Lower lobe of right lung (tissue), 2 donors: ENCODE results near the gene CFAP46. TPM values are rescaled to one million over a fixed set of nuclear protein-coding genes. Genes with fewer than 3 reads are reported as not detected.

ENCODE experiments used
- ATAC-seq, 2 donors: fragments of 200-7000 bp; cut with Tn5 transposase; one replicate each; pipeline ENCODE4 v1.9.1; 2020 to 2022; ENCODE audit warnings: mild to moderate bottlenecking in 2 of 2, moderate library complexity in 2 of 2
- DNase-seq: peaks from one replicate; pipeline ENCODE4 v3.0.0-alpha.2; 2020
- H3K27ac ChIP-seq: fragments of 200-600 bp; one replicate; pipeline ENCODE4 v1.8.0; 2022
- H3K27me3 ChIP-seq: fragments of 200-600 bp; one replicate; pipeline ENCODE4 v1.8.0; 2022; ENCODE audit warnings: low read depth
- H3K36me3 ChIP-seq: fragments of 200-600 bp; one replicate; pipeline ENCODE4 v1.8.0; 2022; ENCODE audit warnings: mild to moderate bottlenecking
- H3K4me1 ChIP-seq: fragments of 200-600 bp; one replicate; pipeline ENCODE4 v1.8.0; 2022
- H3K4me3 ChIP-seq: fragments of 200-600 bp; one replicate; pipeline ENCODE4 v1.8.0; 2022; ENCODE audit warnings: mild to moderate bottlenecking
- H3K9me3 ChIP-seq: fragments of 200-600 bp; one replicate; pipeline ENCODE4 v1.8.0; 2022
- CTCF ChIP-seq: fragments of 200-600 bp; IDR thresholded peaks from one replicate; pipeline ENCODE4 v1.8.0; 2022; ENCODE audit warnings: antibody characterized with exemption, mild to moderate bottlenecking
- intact Hi-C: fragments of 100-400 bp; cut with DNase I; formaldehyde crosslinking; loops from one replicate; pipeline ENCODE4 v1.11.0; 2022
- total RNA-seq: library from RNA; stranded (reverse); fragmentation: NEBNext Ultra II Directional; extraction: Animal tissue kit (Norgen Biotek cat#: 25700); gene quantifications from one replicate; pipeline ENCODE4 v1.2.1, GENCODE V29; 2021
- donor health status: DM: no; HTN: yes; CAD: no; lungs with severe emphysema.

Gene CFAP46
- total RNA-seq, 1 donor from 2014 or later = 9.0 TPM

DNA sequence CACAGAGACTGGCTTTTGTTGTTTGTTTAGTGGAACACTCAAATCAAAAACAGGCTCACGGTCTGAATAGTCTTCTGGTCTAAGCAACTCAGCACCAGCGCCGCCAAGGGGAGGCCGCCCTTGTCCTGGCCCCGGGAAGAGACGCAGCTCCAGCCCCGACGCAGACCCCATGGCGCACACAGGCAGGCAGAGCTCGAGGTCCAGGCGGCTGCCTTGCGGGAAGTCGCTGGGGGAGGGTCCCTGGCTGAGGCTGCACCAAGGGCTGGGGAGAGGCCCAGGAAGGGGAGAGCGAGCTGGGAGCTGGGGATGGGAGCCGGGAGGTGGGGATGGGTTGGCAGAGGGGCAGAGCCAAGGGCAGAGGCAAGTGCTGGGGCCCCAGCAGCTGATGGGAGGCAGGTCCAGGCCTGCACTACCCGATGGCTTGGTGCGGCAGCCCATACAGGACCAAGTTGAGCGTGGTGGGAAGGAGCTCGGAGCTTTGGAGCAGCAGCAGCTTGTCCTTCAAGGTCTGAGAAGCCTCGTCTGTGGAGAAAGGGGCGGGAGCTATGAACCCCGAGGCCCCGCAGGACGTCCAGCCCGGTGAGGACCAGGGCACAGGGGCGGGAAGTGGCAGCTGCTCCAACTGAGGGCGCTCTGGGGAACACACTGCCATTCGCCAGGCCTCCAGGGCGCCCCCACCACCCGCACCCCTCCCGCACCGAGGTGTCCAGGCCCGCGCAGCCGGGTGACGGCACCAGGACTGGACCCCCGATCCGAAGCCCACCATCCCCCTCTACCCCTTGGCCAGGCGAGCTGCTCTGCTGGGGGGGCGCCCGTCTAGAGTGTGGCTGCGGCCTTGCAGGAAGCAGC, 133.8 kb downstream of the CFAP46 start:
- no peak for TF ChIP-seq CTCF
- no peak for ATAC-seq
- Histone ChIP-seq H3K4me3 (no peak overlapping the region), H3K9me3 (no peaks in the 10 kb centered on the region), H3K36me3 (no peaks in the 10 kb centered on the region), H3K27ac (no peak overlapping the region), H3K27me3 (peaks cover 31% of the 10 kb centered on the region), H3K4me1 (no peaks in the 10 kb centered on the region)
- peak; percentile 31 for DNase-seq
- intact Hi-C loops = no loop called here

- Histone ChIP-seq H3K27ac (no peak overlapping the region), H3K4me1 (no peaks in the 10 kb centered on the region), H3K36me3 (no peaks in the 10 kb centered on the region), H3K27me3 (peaks cover 30% of the 10 kb centered on the region), H3K4me3 (no peak overlapping the region), H3K9me3 (no peaks in the 10 kb centered on the region)
- ATAC-seq = no peak
- TF ChIP-seq CTCF = no peak
- intact Hi-C loops = no loop called here
- peak; percentile 38 for DNase-seq
Observed at GRCh38 chr10:132807621-132808049, 134.7 kb downstream of the CFAP46 start.

GRCh38 chr10:132806561-132807003, 135.8 kb downstream of the CFAP46 start:
- TF ChIP-seq CTCF = no peak
- no peaks in the 10 kb centered on the region for H3K36me3 ChIP-seq
- intact Hi-C loops = no loop called here
- H3K9me3 ChIP-seq = no peaks in the 10 kb centered on the region
- no peaks in the 10 kb centered on the region for H3K4me1 ChIP-seq
- ATAC-seq (no peak), DNase-seq (peak; percentile 34)
- H3K4me3 ChIP-seq = no peak overlapping the region
- H3K27me3 ChIP-seq = peaks cover 25% of the 10 kb centered on the region
- H3K27ac ChIP-seq = no peak overlapping the region

- Histone ChIP-seq H3K36me3 (no peaks in the 10 kb centered on the region), H3K9me3 (no peaks in the 10 kb centered on the region), H3K4me1 (no peaks in the 10 kb centered on the region), H3K27ac (no peak overlapping the region), H3K27me3 (peaks cover 25% of the 10 kb centered on the region), H3K4me3 (no peak overlapping the region)
- intact Hi-C loops = no loop called here
- TF ChIP-seq CTCF = no peak
- ATAC-seq = no peak
- DNase-seq = no peak
Observed at GRCh38 chr10:132806110-132806509, 136.3 kb downstream of the CFAP46 start.

DNA sequence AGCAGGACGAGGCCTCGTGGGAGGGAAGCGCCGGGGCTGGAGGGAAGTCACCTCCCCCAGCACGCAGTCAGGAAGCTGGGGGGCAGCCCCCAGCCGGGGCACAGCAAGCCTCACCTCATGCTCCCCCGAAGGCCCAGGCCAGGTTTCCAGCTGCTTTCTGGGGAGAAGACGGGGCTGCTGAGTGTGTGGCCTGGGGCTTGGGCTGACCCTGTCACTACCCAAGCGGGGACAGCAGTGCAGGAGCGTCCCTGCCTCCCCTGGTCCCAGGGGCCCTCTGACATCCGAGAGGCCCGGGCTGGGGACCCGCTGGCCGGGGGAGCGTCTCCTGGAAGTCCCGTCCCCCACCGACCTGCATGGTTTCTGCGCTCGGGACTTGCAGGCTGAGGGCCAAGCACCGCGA, 136.8 kb downstream of the CFAP46 start:
- no peaks in the 10 kb centered on the region for H3K36me3 ChIP-seq
- no peak overlapping the region for H3K27ac ChIP-seq
- DNase-seq = no peak
- H3K27me3 ChIP-seq = peaks cover 25% of the 10 kb centered on the region
- TF ChIP-seq CTCF = no peak
- ATAC-seq = no peak
- no peak overlapping the region for H3K4me3 ChIP-seq
- intact Hi-C loops = no loop called here
- no peaks in the 10 kb centered on the region for H3K9me3 ChIP-seq
- no peaks in the 10 kb centered on the region for H3K4me1 ChIP-seq
